ENCODE data around the gene LAMA5.

Gene LAMA5

GRCh38 chr20:62358171-62359042, 8.7 kb downstream of the LAMA5 start:
- no peak for DNase-seq (ENCODE audit: low read depth in 2 of 2)

- no peak for DNase-seq (ENCODE audit: low read depth in 2 of 2)
Measured at GRCh38 chr20:62357681-62358080, 9.4 kb downstream of the LAMA5 start.

DNA sequence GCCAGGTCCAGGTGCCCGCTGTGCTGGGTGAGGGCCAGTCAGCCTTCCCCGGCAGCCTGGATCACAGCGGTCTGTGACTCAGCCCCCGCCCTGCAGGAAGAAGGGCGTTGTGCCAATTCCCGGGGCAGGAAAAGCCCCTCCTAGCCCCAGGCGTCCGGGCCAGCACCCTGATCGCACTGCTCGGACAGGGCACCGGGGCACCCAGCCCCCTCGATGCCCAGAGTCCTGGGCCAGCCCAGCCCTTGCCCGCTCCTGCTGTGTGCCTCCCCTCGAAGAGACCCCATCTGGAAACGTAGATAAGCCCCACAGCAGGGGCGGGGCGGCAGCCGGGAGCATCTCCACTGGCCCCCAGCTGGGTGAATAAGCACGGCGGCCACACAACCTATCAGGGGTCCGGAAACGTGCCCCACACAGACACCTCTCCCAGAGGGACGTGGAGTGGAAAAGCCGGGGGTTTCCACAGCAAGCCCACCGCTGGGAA, 9.9 kb downstream of the LAMA5 start:
- no peak for DNase-seq (ENCODE audit: low read depth in 2 of 2)

- no peak for DNase-seq (ENCODE audit: low read depth in 2 of 2)
Measured at GRCh38 chr20:62356589-62357186, 10.4 kb downstream of the LAMA5 start.

DNA sequence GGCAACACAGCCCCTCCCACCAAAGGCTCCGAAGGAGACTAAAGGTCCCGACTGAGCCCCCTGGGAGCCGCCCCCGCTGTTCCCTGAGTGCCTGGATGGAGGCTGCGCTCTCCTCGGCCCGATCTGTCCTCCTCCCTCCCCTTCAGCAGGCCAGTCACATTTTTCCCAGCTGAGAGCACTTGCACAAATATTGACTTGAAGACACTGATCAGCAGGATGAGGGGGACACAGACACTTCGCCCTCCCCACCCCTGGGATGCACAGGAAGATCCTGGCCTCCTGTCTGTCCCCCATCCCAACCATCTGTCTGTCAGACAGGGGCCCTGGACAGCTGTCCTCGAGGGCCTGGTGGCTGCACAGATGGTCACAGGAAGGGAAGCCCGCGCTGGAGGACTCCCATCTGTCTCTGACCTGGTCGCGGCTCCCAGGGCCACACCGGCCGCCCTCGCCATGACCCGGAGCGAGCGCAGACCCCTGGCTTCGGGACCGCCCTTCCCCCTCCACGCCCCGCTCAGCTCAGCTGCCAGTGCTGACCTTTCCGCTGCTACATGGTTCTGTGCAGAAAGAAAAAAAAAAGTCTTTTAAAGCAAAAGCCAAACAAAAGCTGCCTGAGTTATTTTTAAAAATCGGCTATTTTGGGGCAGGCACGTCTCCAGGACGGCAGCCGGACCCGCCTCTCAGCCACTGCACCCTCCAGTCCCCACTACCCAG, 11.1 kb downstream of the LAMA5 start:
- DNase-seq (ENCODE audit: low read depth in 2 of 2) = no peak

GRCh38 chr20:62355516-62355877, 11.6 kb downstream of the LAMA5 start:
- DNase-seq (ENCODE audit: low read depth in 2 of 2) = no peak

GRCh38 chr20:62354811-62355341, 12.2 kb downstream of the LAMA5 start:
- no peak for DNase-seq (ENCODE audit: low read depth in 2 of 2)

DNA sequence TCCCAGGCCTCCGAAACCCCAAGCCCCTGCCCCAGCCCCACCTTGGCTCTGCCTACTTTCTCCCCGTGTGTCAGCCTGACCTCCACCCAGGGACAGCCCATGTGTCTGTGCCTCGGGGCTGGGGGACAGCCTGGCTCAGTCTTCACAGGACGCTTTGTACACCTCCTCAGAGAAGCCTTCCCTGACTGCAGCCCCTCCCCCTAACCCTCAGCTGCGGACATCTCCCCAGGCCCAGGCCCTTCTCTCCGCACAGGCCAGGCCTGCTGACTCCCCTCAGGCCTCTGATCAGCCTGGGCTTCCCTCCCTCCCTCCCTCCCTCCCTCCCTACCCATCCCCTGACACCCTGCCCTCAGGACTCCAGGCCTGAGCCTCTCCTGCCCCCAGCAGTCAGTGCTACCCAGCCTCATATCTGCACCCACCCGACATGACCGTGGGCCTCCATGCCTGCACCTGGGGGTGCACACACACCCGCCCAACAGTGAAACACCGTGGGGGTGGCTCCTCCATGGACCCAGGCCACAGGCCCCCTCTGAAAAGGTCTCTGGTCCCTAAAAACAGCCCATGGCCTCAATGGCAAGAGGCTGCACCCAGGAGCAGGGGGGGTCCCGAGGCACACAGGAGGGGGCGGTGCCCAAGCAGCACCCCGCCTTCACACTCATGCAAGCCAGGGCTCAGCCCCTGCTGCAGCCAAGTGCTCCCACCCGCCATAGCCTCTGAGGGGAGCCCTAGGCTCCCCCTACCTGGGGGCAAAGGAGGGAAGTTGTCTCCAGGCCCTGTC, 12.9 kb downstream of the LAMA5 start:
- DNase-seq (ENCODE audit: low read depth in 2 of 2) = no peak

DNA sequence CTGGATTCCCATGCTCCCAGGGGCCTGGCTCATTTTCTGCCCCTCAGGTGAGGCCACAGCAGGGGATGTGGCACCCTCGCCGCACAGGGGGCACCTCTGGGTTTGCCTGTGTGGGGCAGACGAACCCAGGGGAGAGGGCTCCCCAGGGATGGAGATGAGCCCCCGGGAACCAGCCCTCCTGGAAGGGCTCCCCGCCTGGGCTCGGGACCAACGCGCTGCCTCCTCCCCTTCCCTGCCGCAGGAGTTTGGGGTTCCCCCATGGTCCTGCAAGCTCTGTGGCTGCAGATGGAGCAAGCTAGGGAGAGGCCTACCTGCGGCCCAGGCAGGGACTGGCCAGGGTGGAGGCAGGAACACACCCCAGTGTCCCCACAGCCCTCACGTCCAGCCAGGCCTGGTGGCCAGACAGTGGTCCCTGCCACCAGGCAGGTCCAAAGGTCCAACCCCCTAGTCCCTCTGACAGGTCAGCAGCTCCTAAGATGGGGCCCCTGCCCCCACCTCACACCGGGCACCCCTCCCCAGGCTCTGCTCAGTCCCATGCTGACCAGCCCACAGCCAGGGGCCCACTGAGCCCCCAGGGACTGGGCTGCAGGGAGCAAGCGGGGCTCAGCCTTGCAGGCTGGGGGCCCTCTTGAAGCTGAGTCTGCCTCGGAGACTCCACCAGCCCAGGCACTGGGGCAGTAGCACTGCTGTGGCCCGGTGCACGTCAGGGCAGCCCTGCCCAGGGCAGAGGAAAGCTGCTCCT, 13.7 kb downstream of the LAMA5 start:
- no peak for DNase-seq (ENCODE audit: low read depth in 2 of 2)

GRCh38 chr20:62352402-62353288, 14.5 kb downstream of the LAMA5 start:
- no peak for DNase-seq (ENCODE audit: low read depth in 2 of 2)

DNA sequence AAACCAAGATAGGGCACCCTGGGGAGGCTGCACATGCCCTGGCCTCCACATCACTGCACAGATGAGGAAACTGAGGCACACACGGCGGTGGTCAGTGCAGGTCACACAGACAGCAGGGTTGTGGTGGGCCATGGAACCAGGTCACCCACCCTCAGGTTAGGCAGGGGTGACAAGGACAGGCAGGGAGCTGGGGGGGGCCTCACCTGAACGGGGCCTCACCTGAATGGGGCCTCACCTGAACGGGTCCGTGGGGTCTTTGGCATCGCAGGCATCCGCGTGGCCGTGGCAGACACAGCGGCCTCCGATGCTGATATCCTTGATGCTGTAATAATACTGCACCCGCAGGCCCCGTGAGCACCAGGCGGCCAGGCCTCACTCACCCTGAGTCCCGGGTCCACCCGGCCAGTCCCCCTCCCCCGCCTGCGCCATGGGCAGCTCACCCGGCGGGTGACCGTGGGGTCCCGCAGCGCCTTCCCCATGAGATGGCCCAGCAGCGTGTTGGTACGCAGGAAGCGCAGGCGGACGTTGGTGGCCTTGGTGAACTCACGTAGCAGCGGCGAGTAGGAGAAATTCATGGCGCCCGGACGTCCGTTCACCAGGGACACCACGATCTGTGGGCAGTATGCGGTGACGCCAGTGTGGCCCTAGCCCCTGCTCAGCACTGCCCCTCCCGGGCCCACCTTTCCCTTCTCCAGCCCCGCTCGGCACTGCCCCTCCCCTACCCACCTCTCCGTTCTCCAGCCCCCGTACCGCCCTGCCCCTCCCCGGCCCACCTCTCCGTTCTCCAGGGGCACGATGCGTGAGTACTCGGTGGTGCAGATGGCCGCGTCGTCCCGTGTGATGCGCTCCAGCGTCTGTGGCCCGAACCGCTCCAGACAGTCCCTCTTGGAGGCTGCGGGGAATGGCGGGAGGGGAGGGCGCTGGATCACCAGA, 15.4 kb downstream of the LAMA5 start:
- no peak for DNase-seq (ENCODE audit: low read depth in 2 of 2)

DNA sequence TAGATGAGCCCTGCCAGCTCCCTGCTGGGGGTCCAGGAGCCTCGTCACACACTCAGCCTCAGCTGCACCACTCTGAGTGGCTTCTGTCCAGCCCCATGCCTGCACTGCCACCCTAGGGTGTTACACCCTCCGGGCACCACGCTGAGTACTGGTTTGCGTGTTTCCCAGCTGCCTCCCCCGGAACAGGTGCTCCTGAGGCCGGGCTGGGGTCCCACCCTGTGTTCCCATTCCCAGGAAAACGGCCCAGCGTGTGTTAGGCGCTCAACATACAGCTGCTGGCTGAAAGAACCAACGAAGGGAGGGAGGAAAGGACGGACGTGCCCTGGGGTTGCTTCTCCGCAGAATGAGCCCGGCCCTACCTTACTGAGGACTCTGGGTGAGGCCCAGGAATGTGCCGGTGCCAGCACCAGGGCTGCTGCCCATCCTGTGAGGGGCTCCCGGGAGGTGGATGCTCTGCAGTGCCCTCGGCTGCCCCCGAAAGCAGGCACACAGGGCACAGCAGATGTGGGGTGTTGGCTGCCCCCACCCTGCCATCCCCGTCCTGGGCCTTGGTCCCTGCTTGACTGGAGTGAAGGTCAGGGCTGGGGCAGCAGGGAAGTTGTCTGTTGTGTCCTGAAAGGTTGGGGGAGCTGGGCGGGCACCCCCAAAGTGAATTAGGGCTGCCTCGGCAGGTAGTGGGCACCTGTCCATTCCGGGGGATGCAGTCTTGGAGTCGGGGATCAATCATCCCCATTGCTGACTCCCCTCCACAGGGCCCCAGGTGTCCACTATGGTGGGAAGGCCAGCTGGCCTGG, 16.3 kb downstream of the LAMA5 start:
- DNase-seq (ENCODE audit: low read depth in 2 of 2) = no peak

DNA sequence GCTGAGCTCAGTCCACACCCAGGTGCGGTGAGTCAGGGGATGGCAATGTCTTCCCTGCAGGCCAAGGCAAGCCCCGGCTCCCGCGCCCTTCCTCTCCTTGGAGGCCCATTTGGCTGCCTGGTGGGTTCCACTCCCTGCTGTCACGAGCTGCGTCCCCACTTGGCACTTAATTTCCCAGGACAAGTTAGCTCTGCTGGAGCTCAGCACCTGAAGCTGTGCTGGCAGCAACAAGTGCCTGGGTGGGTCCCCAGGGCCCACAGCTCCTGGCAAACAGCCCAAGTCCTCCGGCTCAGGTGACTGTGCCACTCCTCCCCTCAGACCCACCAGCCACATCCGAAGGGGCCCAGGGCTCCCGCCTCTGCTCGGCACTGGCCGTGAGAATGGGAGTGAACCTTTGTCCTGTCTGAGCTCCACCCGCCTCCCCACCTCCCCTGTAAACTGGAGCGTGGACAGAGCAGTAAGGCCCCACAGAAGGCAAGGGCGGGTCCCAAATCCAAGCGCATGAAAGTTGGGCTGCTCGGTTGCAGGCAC, 16.9 kb downstream of the LAMA5 start:
- DNase-seq (ENCODE audit: low read depth in 2 of 2) = no peak

GRCh38 chr20:62349556-62350097, 17.5 kb downstream of the LAMA5 start:
- DNase-seq (ENCODE audit: low read depth in 2 of 2) = no peak

- DNase-seq (ENCODE audit: low read depth in 2 of 2) = no peak
Measured at GRCh38 chr20:62348604-62349003, 18.5 kb downstream of the LAMA5 start.

GRCh38 chr20:62347445-62347844, 19.7 kb downstream of the LAMA5 start:
- no peak for DNase-seq (ENCODE audit: low read depth in 2 of 2)

- DNase-seq (ENCODE audit: low read depth in 2 of 2) = no peak
Measured at GRCh38 chr20:62347151-62347404, 20.0 kb downstream of the LAMA5 start.

Measured in stimulated activated CD8-positive, alpha-beta memory T cell treated with anti-CD3 and anti-CD28 coated beads, Interleukin-7, amount 100 ng/mL, for 4 hours (primary cell).